ENCODE measurements around the gene HRH1. TPM values are rescaled to one million over a fixed set of nuclear protein-coding genes. Genes with fewer than 3 reads are reported as not detected.

HRH1 gene
- total RNA-seq, 3 donors from 2014 or later (not counting 1 experiment from before 2014, with no cell fraction given) = not detected

DNA sequence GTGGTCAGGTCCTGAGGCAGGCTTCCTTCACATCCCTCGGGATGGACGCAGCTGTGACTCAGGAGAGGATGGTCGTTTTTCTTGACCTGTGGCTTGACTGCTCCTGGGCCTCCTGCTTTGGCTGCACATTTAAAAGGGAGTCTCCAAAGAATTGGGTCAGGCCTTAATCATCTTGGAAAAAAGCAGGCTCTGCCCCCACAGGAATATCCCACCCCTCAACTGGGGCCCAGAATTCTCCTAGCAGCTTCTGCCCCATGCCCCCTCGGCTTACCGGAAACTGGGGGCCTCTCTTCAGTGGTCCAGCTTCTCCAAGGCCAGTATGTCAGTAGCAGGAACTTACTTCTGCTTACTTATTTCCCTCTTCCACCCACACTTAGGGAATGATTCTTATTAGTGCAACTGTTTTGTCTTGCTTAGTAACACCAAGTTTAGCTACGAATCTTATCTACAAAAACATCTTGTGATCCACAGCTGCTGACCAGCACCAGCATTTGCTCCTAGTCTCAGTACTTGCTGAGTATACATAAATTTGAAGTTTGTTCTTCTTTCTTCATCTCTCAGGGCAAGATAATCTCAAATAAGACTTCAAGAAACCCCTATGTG lies 153.6 kb downstream of the HRH1 start:
- H3K27me3 ChIP-seq (ENCODE audit: control insufficient read depth, insufficient read depth, low read length) = no peaks in the 10 kb centered on the region
- no peak overlapping the region for H3K4me3 Mint-ChIP-seq
- H3K9me3 ChIP-seq (ENCODE audit: control insufficient read depth, insufficient read depth, low read length) = no peaks in the 10 kb centered on the region
- peaks cover 45% of the 10 kb centered on the region for H3K36me3 ChIP-seq (ENCODE audit: control insufficient read depth, insufficient read depth, low read length)
- peaks cover 34 to 37% of the 10 kb centered on the region in 2 donors for H3K4me1 Mint-ChIP-seq
- ATAC-seq (no peak), DNase-seq (no peak)
- no peak overlapping the region for H3K27ac ChIP-seq (ENCODE audit: low read length)
- TF ChIP-seq, protein P1, sequence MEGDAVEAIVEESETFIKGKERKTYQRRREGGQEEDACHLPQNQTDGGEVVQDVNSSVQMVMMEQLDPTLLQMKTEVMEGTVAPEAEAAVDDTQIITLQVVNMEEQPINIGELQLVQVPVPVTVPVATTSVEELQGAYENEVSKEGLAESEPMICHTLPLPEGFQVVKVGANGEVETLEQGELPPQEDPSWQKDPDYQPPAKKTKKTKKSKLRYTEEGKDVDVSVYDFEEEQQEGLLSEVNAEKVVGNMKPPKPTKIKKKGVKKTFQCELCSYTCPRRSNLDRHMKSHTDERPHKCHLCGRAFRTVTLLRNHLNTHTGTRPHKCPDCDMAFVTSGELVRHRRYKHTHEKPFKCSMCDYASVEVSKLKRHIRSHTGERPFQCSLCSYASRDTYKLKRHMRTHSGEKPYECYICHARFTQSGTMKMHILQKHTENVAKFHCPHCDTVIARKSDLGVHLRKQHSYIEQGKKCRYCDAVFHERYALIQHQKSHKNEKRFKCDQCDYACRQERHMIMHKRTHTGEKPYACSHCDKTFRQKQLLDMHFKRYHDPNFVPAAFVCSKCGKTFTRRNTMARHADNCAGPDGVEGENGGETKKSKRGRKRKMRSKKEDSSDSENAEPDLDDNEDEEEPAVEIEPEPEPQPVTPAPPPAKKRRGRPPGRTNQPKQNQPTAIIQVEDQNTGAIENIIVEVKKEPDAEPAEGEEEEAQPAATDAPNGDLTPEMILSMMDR (IDR thresholded peaks at IDR 0.05) = no peak
- peaks cover 23% of the 10 kb centered on the region for H3K36me3 Mint-ChIP-seq
- H3K27me3 Mint-ChIP-seq (ENCODE audit: low read depth in 2 of 2) = no peaks in the 10 kb centered on the region
- WGBS (ENCODE audit: insufficient coverage) = 67% methylated on average over 6 of the region's 6 CpGs
- peaks cover 15% of the 10 kb centered on the region for H3K4me1 ChIP-seq (ENCODE audit: control insufficient read depth, insufficient read depth, low read length)
- no peaks in the 10 kb centered on the region for H3K9me3 Mint-ChIP-seq
- no peak overlapping the region for H3K4me3 ChIP-seq (ENCODE audit: low read length)
- intact Hi-C loops (cut with micrococcal nuclease) = no loop called here
- peak overlapping the region; percentile 82 to 94 for H3K27ac Mint-ChIP-seq

DNA sequence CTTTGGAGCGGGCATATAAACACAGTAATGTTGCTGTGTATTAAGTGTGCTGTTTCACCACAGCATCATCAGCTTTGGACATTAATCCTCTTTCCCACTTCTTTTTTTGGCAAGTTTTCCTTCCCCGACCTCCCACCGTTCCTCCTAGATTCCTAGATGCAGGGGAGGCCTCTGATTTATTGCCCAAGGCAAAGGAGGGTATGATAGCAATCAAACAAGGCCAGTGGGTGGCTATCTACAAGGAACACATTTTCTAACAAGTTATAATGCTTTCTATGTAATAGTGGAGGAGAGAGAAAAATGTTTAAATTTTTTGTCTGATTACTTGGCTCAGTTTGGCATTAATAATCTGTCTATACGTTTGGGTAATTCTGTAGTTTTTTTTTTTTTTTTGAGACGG lies 156.0 kb downstream of the HRH1 start:
- Mint-ChIP-seq H3K4me3 (no peak overlapping the region), H3K4me1 (peaks cover 31 to 34% of the 10 kb centered on the region in 2 donors), H3K9me3 (no peaks in the 10 kb centered on the region), H3K36me3 (peaks cover 21% of the 10 kb centered on the region), H3K27ac (no peak overlapping the region), H3K27me3 (ENCODE audit: low read depth in 2 of 2) (no peaks in the 10 kb centered on the region)
- ATAC-seq = no peak
- Histone ChIP-seq H3K27me3 (ENCODE audit: control insufficient read depth, insufficient read depth, low read length) (no peaks in the 10 kb centered on the region), H3K9me3 (ENCODE audit: control insufficient read depth, insufficient read depth, low read length) (no peaks in the 10 kb centered on the region), H3K4me1 (ENCODE audit: control insufficient read depth, insufficient read depth, low read length) (peaks cover 15% of the 10 kb centered on the region), H3K27ac (ENCODE audit: low read length) (no peak overlapping the region), H3K36me3 (ENCODE audit: control insufficient read depth, insufficient read depth, low read length) (peaks cover 67% of the 10 kb centered on the region), H3K4me3 (ENCODE audit: low read length) (no peak overlapping the region)
- DNase-seq = no peak
- TF ChIP-seq, protein P1 (IDR thresholded peaks at IDR 0.05) = no peak
- 82% methylated on average over 1 of the region's 5 CpGs for WGBS (ENCODE audit: insufficient coverage)
- intact Hi-C loops (cut with micrococcal nuclease) = no loop called here

DNA sequence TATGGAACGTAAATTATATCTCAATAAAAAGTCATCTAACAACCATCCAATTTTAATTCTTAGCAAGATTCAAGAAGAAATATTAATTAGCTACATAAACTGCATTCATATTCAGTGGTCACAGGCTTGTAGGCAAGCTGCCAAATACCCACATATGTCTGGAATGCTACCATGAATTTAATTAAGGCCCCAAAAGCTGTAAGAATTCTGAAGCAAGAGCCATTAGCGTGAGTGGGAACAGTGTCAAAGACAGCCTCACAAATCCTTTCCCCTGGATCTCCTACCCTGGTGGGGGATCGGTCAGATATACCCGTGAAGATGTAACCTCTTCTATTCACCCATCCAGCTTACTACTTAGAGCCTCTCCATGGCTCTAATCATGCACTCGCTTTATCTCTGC lies 157.9 kb downstream of the HRH1 start:
- peaks cover 12 to 15% of the 10 kb centered on the region in 2 donors for H3K4me1 Mint-ChIP-seq
- Histone ChIP-seq H3K4me1 (ENCODE audit: control insufficient read depth, insufficient read depth, low read length) (peaks cover 3% of the 10 kb centered on the region), H3K27me3 (ENCODE audit: control insufficient read depth, insufficient read depth, low read length) (no peaks in the 10 kb centered on the region), H3K27ac (ENCODE audit: low read length) (no peak overlapping the region), H3K36me3 (ENCODE audit: control insufficient read depth, insufficient read depth, low read length) (peaks cover 78% of the 10 kb centered on the region), H3K9me3 (ENCODE audit: control insufficient read depth, insufficient read depth, low read length) (no peaks in the 10 kb centered on the region), H3K4me3 (ENCODE audit: low read length) (no peak overlapping the region)
- H3K36me3 Mint-ChIP-seq = peaks cover 28% of the 10 kb centered on the region
- TF ChIP-seq, protein P1 (IDR thresholded peaks at IDR 0.05) = no peak
- H3K27ac Mint-ChIP-seq = no peak overlapping the region
- H3K27me3 Mint-ChIP-seq (ENCODE audit: low read depth in 2 of 2) = no peaks in the 10 kb centered on the region
- intact Hi-C loops (cut with micrococcal nuclease) = no loop called here
- WGBS (ENCODE audit: insufficient coverage) = 96% methylated on average over 3 of the region's 5 CpGs
- no peak for DNase-seq
- no peak overlapping the region for H3K4me3 Mint-ChIP-seq
- no peaks in the 10 kb centered on the region for H3K9me3 Mint-ChIP-seq
- no peak for ATAC-seq

Other genes starting within 250 kb of the HRH1 start
- gene SLC6A1, start 161.7 kb upstream of the HRH1 start, total RNA-seq = not detected
- 10 to 100 TPM; 55.3 to 72.9 (median 68.6) TPM for gene ATG7, start 117.9 kb downstream of the HRH1 start, total RNA-seq